ENCODE data around the gene CLRN2. TPM values are rescaled to one million over a fixed set of nuclear protein-coding genes. Genes with fewer than 3 reads are reported as not detected.

The CLRN2 gene
- total RNA-seq, 1 experiment from 2014 or later: not detected

- Histone ChIP-seq H3K23me2 (ENCODE audit: insufficient read length, low read depth, low read length, poor library complexity, severe bottlenecking) (peaks cover 12% of the 10 kb centered on the region), H3K4me2 (ENCODE audit: insufficient read depth, insufficient read length, low read length) (no peak overlapping the region), H4K5ac (ENCODE audit: insufficient read length, low read depth, low read length) (no peak overlapping the region), H3K9me3 (ENCODE audit: control insufficient read depth, low read depth, low read length) (no peaks in the 10 kb centered on the region), H4K91ac (ENCODE audit: insufficient read length, low read depth, low read length) (no peak overlapping the region), H4K20me1 (ENCODE audit: control insufficient read depth, insufficient read depth, insufficient read length) (no peaks in the 10 kb centered on the region), H3K14ac (ENCODE audit: insufficient read depth, low read length) (no peak overlapping the region), H2AK5ac (ENCODE audit: insufficient read length, low read length) (no peak overlapping the region), H3K79me1 (ENCODE audit: insufficient read depth, low read depth, low read length, poor library complexity, severe bottlenecking) (no peaks in the 10 kb centered on the region), H3K4ac (ENCODE audit: low read depth, low read length) (no peak overlapping the region), H3K4me1 (ENCODE audit: insufficient read depth, low read length) (peaks cover 5% of the 10 kb centered on the region; the same call in 1 of the 2 replicates), H2BK20ac (ENCODE audit: low read depth, low read length, poor library complexity, severe bottlenecking) (no peak overlapping the region), H2BK12ac (ENCODE audit: insufficient read length, low read depth, low read length) (no peak overlapping the region), H3K23ac (ENCODE audit: insufficient read length, low read depth, low read length) (no peak overlapping the region), H3K18ac (ENCODE audit: insufficient read length, low read depth, low read length) (no peak overlapping the region), H2BK5ac (ENCODE audit: insufficient read length, low read length) (no peak overlapping the region), H3K56ac (ENCODE audit: insufficient read length, low read depth, low read length) (no peak overlapping the region), H3K79me2 (ENCODE audit: insufficient read depth, low read length) (no peaks in the 10 kb centered on the region), H3K27ac (ENCODE audit: insufficient read length, low read depth, low read length) (no peak overlapping the region), H3K27me3 (ENCODE audit: insufficient read depth, low read length) (no peaks in the 10 kb centered on the region), H3T11ph (ENCODE audit: low read length) (no peak overlapping the region), H2BK15ac (ENCODE audit: low read depth, low read length) (no peak overlapping the region), H3K9ac (ENCODE audit: extremely low read depth, insufficient read length, low read length) (no peak overlapping the region), H4K8ac (replicated peaks; ENCODE audit: insufficient read length, low read depth, low read length) (no peak overlapping the region), H2AFZ (ENCODE audit: low read length) (no peak overlapping the region), H2BK120ac (ENCODE audit: low read depth, low read length, poor library complexity, severe bottlenecking) (no peak overlapping the region)
- Mint-ChIP-seq H3K36me3 (ENCODE audit: insufficient read depth in 1 of 3, low read depth in 3 of 3) (peaks cover 0 to 15% (median 5%) of the 10 kb centered on the region in 3 experiments; a peak in 5 of 7 replicates), H3K27me3 (ENCODE audit: low read depth) (peaks cover 57% of the 10 kb centered on the region), H3K4me1 (peaks cover 49% of the 10 kb centered on the region in 2 experiments), H3K27ac (no peak overlapping the region), H3K4me3 (peak overlapping the region in 1 of 2 experiments; percentile 73; a peak in 3 of 5 replicates), H3K9me3 (no peaks in the 10 kb centered on the region; a peak in 1 of 5 replicates)
- WGBS (ENCODE audit: extremely low coverage, insufficient read length, low lambda C conversion rate): no CpG with 5 or more reads among the region's 5 CpGs
- TF ChIP-seq CTCF (conservative IDR thresholded peaks at IDR 0.05): no peak
- no peak for DNase-seq
These were observed 1.8 kb upstream of the CLRN2 start for GRCh38 chr4:17512973-17513665.

Data from H9 (cell line).